ENCODE data around the gene DOCK10. TPM values are rescaled to one million over a fixed set of nuclear protein-coding genes. Genes with fewer than 3 reads are reported as not detected.

DOCK10 gene
- total and polyA plus RNA-seq, 3 donors from 2014 or later, result 2.9 to 20.2 (median 11.4) TPM

DNA sequence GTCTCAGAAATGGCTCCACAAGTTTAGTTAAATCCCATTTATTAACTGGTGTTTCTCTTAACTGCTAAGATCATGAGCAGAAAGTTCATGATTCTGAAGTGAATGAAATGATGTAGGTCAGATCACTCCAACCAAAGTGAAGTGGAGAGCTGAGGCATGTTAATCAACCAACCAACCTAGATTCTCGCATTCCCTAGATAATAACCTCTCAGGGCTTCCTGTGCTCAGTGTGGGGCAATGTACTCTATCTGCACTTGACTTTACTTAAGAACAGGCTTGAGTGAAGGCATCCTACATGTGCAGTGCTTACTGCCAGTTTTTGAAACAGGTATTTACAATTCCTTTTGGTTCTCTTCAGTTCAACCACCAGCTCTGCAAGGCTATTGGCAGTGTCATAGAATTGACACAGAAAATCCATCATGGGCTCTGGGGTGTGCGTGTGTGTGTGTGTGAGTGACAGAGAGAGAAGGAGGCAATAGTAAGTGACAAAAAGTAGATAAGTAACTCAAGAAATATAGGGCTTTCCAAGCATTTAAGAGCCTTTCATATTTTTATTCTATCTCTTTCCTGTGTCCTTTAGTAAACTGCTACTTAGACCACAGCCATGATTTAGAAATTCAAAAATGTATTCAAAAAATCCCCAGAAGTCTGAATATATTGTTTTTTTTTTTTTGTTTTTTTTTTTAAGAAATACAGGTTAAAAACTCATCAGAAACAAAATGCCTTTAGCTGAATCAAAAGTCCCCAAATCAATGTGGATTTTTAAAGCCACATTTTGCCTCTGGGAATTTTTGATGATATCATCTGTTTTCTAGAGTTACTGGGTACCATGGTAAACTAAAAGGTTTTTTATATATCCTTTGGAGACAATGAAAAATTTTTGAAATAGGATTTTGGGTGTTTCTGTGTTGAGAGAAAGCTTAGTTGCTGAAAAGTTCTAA, 28.6 kb downstream of the DOCK10 start:
- TF ChIP-seq, protein P1, sequence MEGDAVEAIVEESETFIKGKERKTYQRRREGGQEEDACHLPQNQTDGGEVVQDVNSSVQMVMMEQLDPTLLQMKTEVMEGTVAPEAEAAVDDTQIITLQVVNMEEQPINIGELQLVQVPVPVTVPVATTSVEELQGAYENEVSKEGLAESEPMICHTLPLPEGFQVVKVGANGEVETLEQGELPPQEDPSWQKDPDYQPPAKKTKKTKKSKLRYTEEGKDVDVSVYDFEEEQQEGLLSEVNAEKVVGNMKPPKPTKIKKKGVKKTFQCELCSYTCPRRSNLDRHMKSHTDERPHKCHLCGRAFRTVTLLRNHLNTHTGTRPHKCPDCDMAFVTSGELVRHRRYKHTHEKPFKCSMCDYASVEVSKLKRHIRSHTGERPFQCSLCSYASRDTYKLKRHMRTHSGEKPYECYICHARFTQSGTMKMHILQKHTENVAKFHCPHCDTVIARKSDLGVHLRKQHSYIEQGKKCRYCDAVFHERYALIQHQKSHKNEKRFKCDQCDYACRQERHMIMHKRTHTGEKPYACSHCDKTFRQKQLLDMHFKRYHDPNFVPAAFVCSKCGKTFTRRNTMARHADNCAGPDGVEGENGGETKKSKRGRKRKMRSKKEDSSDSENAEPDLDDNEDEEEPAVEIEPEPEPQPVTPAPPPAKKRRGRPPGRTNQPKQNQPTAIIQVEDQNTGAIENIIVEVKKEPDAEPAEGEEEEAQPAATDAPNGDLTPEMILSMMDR (IDR thresholded peaks at IDR 0.05), result no peak
- no peak for TF ChIP-seq POLR2A (IDR thresholded peaks at IDR 0.05)
- H3K4me3 ChIP-seq, result no peak overlapping the region
- H3K27ac ChIP-seq, result no peak overlapping the region
- H3K9me3 ChIP-seq, result no peaks in the 10 kb centered on the region
- WGBS, 2 donors, result 78 to 84% methylated on average over 2 of the region's 2 CpGs
- DNase-seq, result no peak
- H3K36me3 ChIP-seq (ENCODE audit: low read depth, missing control alignments), result no peaks in the 10 kb centered on the region
- intact Hi-C loops (cut with DNase I; ENCODE audit: low total_unique reads), result no loop called here
- no peaks in the 10 kb centered on the region for H3K4me1 ChIP-seq
- H3K27me3 ChIP-seq, result no peaks in the 10 kb centered on the region

DNA sequence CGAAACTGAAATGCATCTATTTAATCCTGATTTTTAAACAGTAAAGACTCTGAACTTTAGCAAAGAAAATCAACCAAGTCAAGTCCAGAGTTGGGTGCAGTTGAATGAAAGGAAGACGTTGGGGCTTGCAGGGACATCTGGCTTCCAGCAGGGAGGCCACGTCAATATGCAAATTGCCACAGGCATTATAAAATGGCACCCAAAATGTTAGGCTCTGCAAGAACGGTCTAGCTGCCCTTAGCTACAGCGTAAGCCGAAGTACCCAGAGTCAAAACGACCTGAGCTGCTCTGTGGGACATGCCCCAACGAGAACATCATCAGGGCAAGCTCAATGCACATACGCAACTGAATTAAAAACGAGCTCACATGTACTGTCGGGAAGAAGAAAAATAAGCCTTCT, 30.7 kb downstream of the DOCK10 start:
- TF ChIP-seq, protein P1 (IDR thresholded peaks at IDR 0.05), result no peak
- no peak for TF ChIP-seq POLR2A (IDR thresholded peaks at IDR 0.05)
- intact Hi-C loops (cut with DNase I; ENCODE audit: low total_unique reads), result no loop called here
- Histone ChIP-seq H3K27ac (no peak overlapping the region), H3K4me1 (no peaks in the 10 kb centered on the region), H3K9me3 (no peaks in the 10 kb centered on the region), H3K4me3 (no peak overlapping the region), H3K27me3 (no peaks in the 10 kb centered on the region), H3K36me3 (ENCODE audit: low read depth, missing control alignments) (no peaks in the 10 kb centered on the region)
- DNase-seq, result no peak
- WGBS, 2 donors, result 83 to 91% methylated on average over 10 to 11 of the region's 11 CpGs

DNA sequence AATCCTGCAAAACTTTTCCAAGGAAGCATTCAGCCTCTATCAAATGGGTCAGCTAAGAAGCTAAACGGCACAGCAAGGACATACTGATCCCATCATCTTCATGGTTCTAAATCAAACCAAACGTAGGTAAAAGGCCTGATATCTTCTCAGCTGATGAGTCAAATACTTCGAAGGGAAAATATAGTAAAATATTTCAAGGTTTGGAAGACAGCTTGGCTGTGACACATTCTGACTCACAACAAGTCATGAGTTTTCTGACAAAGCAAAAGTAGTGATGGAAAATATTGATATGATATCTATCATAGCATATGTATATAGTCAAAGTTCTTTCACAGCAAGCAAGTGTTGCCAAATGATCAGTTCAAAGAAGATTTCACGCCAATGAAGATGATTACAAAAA, 31.5 kb downstream of the DOCK10 start:
- Histone ChIP-seq H3K27me3 (no peaks in the 10 kb centered on the region), H3K9me3 (no peaks in the 10 kb centered on the region), H3K4me3 (no peak overlapping the region), H3K36me3 (ENCODE audit: low read depth, missing control alignments) (no peaks in the 10 kb centered on the region), H3K4me1 (no peaks in the 10 kb centered on the region), H3K27ac (no peak overlapping the region)
- intact Hi-C loops (cut with DNase I; ENCODE audit: low total_unique reads), result no loop called here
- no peak for TF ChIP-seq POLR2A (IDR thresholded peaks at IDR 0.05)
- TF ChIP-seq, protein P1 (IDR thresholded peaks at IDR 0.05), result no peak
- 71 to 72% methylated on average over 4 of the region's 4 CpGs for WGBS, 2 donors
- no peak for DNase-seq

DNA sequence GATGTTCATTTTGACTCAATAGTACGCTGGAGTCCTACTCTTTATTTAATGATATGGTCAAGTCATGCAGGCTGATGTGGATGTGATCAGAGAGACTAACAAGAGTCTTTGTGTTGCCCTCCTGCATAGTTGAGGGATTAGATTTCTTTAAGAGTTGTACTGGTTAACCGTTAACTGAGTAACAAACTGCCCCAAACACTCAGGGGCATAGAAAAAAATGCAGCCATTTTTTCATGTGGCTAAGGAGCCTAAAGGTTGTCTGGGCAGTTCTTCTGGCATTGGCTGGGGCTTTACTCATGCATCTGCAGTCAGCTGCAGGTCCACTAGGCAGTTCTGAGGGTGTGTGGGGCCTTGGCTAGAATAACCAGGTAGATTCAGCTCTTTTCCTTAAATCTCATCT, 32.5 kb downstream of the DOCK10 start:
- H3K9me3 ChIP-seq, result no peaks in the 10 kb centered on the region
- WGBS, 2 donors, result 82 to 96% methylated on average over 2 of the region's 2 CpGs
- no peaks in the 10 kb centered on the region for H3K4me1 ChIP-seq
- DNase-seq, result no peak
- TF ChIP-seq POLR2A (IDR thresholded peaks at IDR 0.05), result no peak
- no peak overlapping the region for H3K27ac ChIP-seq
- intact Hi-C loops (cut with DNase I; ENCODE audit: low total_unique reads), result no loop called here
- no peaks in the 10 kb centered on the region for H3K27me3 ChIP-seq
- no peak overlapping the region for H3K4me3 ChIP-seq
- no peaks in the 10 kb centered on the region for H3K36me3 ChIP-seq (ENCODE audit: low read depth, missing control alignments)

DNA sequence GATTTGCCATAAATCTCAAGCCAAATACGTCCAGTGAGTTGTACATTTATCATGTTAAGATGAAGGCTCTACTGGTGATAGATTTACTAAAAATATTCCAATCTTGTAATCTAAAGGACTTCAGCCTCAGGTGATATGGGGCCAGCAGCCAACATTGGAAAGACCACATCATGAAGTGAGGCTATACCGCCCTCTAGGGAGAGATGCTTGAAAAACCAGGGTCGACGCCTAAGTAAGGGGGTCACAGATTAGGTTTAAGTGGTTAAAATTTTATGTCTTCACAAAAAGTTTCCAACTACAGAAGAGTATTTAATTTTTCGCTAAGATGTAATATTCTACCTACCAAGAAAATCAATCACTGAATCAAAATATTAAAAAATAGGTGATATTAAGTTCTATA, 33.3 kb downstream of the DOCK10 start:
- Histone ChIP-seq H3K9me3 (no peaks in the 10 kb centered on the region), H3K36me3 (ENCODE audit: low read depth, missing control alignments) (no peaks in the 10 kb centered on the region), H3K4me3 (no peak overlapping the region), H3K27ac (no peak overlapping the region), H3K4me1 (no peaks in the 10 kb centered on the region), H3K27me3 (no peaks in the 10 kb centered on the region)
- TF ChIP-seq POLR2A (IDR thresholded peaks at IDR 0.05), result no peak
- TF ChIP-seq, protein P1 (IDR thresholded peaks at IDR 0.05), result peak in 2 of 3 experiments; percentile 21 to 30
- intact Hi-C loops (cut with DNase I; ENCODE audit: low total_unique reads), result no loop called here
- 77 to 79% methylated on average over 5 of the region's 5 CpGs for WGBS, 2 donors
- DNase-seq, result no peak

Data from testis (tissue), 3 donors.